Daoy (cell line): Measurements from ENCODE around the gene COG1. TPM values are rescaled to one million over a fixed set of nuclear protein-coding genes. Genes with fewer than 3 reads are reported as not detected.
A peak's percentile ranks its signal among the peaks of the same experiment; 100 is the strongest.

Experiments
- DNase-seq: peaks from one replicate; pipeline ENCODE4 v3.0.0-alpha.2; 2015; ENCODE audit warnings: low read depth
- total RNA-seq: library from RNA; depleted of rRNA; stranded (reverse); fragments of >200 nt; shearing (Covaris generic); gene quantifications from 2 replicates; pipeline ENCODE4 v1.2.3, GENCODE V29; 2014

Gene COG1
- total RNA-seq, 1 experiment from 2014 or later = 15.9 TPM

- DNase-seq = no peak
These were observed 4.3 kb downstream of the COG1 start for GRCh38 chr17:73197161-73197560.

- no peak for DNase-seq
These were observed 5.5 kb downstream of the COG1 start for GRCh38 chr17:73198201-73198929.

- DNase-seq = no peak
These were observed 6.0 kb downstream of the COG1 start for GRCh38 chr17:73198930-73199260.

- no peak for DNase-seq
These were observed 7.0 kb downstream of the COG1 start for GRCh38 chr17:73199751-73200317.

GRCh38 chr17:73200476-73200875, 7.6 kb downstream of the COG1 start:
- no peak for DNase-seq

GRCh38 chr17:73201215-73202069, 8.6 kb downstream of the COG1 start:
- DNase-seq = no peak

GRCh38 chr17:73203135-73203787, 10.4 kb downstream of the COG1 start:
- DNase-seq = peak; percentile 27

- DNase-seq = no peak
These were observed 11.1 kb downstream of the COG1 start for GRCh38 chr17:73203788-73204479.

GRCh38 chr17:73205459-73205961, 12.7 kb downstream of the COG1 start:
- DNase-seq = no peak

- DNase-seq = no peak
These were observed 15.4 kb downstream of the COG1 start for GRCh38 chr17:73208139-73208827.

- DNase-seq = no peak
These were observed 16.6 kb downstream of the COG1 start for GRCh38 chr17:73209436-73209835.

GRCh38 chr17:73210002-73210678, 17.3 kb downstream of the COG1 start:
- DNase-seq = no peak

- no peak for DNase-seq
These were observed 18.9 kb downstream of the COG1 start for GRCh38 chr17:73211745-73212144.

GRCh38 chr17:73214008-73214407, 21.2 kb downstream of the COG1 start:
- no peak for DNase-seq

- no peak for DNase-seq
These were observed 22.0 kb downstream of the COG1 start for GRCh38 chr17:73214851-73215250.

- no peak for DNase-seq
These were observed 22.6 kb downstream of the COG1 start for GRCh38 chr17:73215447-73215846.

- DNase-seq = no peak
These were observed 30.9 kb downstream of the COG1 start for GRCh38 chr17:73223626-73224230.

- DNase-seq = no peak
These were observed 31.4 kb downstream of the COG1 start for GRCh38 chr17:73224237-73224636.

GRCh38 chr17:73224663-73225305, 31.9 kb downstream of the COG1 start:
- no peak for DNase-seq
